ENCODE data around the gene TLCD1.
"Not testable (repeated sequence)": the region's sequence is repeated elsewhere in the genome, so short reads cannot be mapped to it uniquely, and the experiment has no call there.

Gene TLCD1

DNA sequence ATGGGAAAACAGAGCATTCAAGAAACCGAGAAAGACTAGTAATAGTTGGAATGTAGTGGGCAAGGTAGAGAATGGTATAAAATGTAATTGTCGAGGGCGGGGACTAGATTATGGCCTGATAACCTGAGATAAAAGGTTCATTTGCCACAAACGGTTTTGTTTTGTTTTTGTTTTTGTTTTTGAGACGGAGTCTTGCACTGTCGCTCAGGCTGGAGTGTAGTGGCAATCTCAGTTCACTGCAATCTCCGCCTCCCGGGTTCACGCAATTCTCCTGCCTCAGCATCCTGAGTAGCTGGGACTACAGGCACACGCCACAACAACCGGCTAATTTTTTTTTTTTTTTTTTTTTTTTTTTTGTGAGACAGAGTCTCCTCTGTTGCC lies 3.9 kb upstream of the TLCD1 start:
- no peak for DNase-seq (ENCODE audit: low read depth, low spot score)

DNA sequence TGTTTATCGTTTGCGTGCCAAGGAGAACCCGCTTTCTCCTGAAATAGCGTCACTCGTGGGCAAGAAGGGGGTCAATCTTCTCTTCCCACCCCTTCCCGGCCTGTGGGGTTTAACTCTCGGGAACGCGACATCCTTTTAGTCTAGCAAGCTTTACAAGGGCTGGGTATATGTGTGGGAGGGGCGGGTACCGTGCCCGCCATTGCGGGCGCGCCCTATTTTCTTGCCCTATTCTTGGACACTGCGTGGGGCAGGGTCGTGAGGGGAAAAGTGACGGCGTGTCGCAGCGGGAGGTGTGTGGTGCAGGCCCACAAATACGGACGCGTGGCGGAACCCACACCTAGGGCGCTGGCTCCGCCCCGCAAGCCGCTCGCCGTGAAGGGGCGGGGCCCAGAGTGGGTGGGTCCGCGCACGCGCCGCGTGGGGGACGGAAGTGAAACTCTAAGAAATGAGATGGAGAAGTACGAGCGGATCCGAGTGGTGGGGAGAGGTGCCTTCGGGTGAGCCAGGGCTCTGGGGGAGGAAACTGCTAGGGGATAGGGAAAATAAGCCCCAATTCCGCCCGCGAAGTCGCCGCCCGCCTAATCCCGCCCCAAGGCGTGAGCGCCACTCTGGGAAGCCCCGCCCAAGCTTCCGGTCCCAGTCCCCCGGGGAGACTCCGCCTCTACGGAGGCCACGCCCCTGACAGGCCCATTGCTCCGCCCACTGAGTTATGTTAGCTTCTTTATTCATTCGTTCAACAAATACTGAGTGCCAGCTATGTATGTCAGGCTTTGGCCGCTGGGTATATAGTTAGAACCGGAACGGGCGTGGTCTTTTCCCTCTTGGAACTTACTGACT lies 2.5 kb upstream of the TLCD1 start, which contains the start of gene NEK8:
TSS of gene NEK8 (plus strand) at position 425 of the 837 bp plus-strand sequence. CDS start at position 451, 26 bp downstream.
- peak; percentile 95 for DNase-seq (ENCODE audit: low read depth, low spot score)

DNA sequence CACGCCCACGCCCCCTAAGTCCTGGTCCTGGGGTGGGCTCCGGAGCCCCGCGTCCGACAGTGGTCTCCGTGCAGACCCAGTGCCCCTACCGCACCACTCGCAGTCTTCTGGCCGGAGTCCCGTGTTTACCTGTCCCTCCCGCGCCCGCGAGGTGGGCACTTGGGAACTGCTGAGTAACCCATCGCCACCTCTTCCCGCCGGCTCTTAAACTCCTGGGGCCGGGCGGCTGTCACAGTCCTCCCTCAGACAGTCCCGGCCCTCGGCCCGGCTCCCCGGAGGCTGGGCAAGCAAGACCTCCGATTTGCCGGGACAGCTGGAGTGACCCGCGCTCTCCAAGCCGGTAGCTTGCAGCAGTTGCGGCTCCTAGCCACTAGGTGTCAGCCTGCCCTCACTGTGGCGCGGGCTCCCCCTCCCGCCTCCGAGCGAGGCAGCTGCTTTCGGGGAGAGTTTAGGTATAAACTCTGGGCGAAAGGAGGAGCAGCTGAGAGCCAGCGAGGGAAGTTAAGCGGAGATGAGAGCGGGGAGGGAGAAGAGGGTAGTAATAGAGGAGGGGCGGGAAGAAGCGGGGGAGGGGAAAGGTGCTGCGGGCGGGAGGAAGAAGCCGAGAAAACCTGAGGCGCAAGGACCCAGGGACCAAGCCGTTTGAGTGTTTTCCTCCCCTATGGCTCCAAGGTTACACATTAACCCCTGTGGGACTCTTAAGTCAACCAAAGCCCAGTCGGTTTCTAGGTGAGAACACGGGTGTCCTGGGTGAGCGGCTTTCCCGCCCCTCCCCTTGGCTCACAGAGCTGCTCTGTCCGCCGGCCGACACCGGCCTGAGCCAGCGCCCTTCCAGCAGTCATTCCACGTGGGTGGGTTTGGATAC lies 826 bp upstream of the TLCD1 start:
- peak; percentile 78 for DNase-seq (ENCODE audit: low read depth, low spot score)

- DNase-seq (ENCODE audit: low read depth, low spot score): no peak
Observed at GRCh38 chr17:28725660-28726225, 290 bp downstream of the TLCD1 start.

DNA sequence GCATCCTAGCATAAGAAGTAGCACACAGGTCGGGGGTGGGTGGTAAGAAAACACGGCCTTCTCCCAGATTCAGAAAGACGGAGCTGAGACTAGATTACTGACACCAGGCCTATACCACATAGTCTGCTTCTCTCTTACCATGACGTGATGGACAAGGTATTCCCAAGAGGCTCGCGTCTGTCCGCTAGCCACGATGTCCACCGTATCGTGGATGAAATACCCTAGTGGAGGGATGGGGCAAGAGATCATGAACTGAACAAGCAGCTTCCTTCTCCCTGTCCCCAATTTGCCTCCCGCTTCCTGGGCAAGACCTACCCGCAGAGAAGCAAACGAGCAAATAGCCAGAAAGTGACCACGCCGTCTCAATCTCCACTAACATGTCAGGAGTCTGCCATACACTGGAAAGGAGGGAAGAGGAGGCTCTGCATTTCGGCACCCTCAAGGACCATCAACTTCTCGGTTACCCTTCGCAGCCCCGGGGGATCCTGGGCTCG lies 820 bp downstream of the TLCD1 start:
- no peak for DNase-seq (ENCODE audit: low read depth, low spot score)

DNA sequence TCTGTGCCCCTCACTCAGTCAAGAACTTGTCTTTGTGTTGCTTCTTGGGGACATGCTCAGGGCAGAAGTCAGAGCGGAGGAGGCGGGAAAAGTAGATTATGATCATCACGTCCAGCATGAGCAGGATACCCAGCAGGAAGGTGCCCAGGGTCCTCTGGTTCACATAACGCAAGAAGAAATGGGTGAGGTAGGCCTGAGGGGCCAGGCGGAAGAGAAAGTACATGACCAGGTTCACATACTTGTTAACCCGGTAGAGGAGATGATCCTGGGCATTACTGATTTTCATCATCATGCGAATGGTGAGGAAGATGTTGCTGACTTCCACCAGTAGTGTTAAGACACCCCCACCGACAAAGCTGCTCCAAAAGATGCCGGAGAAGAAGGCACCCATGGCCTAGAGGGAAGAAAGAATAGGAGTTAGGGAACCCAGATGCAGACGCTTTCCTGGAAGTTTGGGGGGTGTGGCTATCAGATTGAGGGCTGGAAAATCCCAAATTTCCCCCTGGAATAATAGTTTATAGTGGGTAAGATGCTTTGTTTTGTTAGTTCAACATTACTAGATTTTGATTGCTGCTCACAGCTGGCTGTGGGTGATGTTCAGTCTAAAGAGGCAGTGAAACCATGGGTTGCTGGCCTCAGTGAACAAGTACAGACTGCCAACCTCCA lies 1.4 kb downstream of the TLCD1 start:
- DNase-seq (ENCODE audit: low read depth, low spot score): no peak

DNA sequence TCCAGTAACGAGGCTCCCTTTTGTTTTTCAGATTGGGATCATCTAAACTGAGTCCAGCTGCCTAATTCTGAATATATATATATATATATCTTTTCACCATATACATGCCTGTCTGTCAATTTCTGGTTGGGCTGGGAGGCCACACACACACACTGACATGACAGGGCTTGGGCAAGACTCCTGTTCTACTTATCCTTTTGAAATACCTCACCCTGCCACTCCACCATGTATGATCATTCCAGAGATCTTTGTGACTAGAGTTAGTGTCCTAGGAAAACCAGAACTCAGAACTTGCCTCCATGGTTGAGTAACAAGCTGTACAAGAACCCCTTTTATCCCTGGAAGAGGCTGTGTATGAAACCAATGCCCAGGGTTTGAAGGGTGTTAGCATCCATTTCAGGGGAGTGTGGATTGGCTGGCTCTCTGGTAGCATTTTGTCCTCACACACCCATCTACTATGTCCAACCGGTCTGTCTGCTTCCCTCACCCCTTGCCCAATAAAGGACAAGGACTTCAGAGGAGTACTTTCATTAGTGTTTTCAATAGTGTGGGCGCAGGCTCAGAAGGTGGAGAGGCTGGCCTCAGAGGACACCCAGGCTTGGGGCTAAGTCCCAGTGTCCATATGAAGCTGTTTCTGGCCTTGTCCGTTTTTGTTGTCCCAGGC lies 2.1 kb downstream of the TLCD1 start:
- not testable (repeated sequence) for DNase-seq (ENCODE audit: low read depth, low spot score)

- no peak for DNase-seq (ENCODE audit: low read depth, low spot score)
Observed at GRCh38 chr17:28723159-28723835, 2.7 kb downstream of the TLCD1 start.

DNA sequence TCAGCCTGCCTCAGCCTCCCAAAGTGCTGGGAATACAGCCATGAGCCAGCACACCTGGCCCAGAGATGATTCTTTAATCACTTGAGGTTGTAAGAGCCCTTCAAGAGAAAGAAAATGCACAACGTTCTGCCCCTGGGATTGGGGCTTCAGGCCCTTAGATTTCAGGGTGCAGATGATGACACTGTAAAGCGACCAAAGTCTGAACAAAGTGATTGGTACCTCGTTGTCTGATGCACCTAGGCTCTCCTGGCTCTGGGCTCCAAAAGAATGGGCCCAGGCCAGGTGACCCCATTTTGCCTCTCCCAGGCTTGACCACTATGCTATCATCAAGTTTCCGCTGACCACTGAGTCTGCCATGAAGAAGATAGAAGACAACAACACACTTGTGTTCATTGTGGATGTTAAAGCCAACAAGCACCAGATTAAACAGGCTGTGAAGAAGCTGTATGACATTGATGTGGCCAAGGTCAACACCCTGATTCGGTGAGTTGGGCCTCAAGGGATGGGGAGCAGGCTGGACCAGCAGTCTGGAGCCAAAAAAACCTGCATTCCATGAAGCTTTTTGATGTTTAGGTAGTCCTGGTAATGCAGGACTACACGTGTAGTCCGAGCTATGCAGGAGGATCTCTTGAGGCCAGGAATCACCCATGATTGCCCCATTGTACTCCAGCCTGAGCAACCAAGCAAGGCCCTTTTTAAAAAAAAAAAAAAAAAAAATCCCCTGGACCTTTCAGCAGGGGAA lies 3.4 kb downstream of the TLCD1 start:
- DNase-seq (ENCODE audit: low read depth, low spot score): no peak

DNA sequence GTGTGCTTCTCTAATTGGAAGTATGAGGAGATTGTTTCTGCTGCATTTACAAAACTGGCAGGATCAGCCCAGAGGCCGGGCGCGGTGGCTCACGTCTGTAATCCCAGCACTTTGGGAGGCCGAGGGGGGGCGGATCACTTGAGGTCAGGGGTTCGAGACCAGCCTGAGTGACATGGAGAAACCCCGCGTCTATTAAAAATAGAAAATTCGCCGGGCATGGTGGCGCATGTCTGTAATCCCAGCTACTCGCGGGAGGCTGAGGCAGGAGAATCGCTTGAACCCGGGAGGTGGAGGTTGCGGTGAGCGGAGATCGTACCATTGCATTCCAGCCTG lies 5.1 kb downstream of the TLCD1 start:
- not testable (repeated sequence) for DNase-seq (ENCODE audit: low read depth, low spot score)

DNA sequence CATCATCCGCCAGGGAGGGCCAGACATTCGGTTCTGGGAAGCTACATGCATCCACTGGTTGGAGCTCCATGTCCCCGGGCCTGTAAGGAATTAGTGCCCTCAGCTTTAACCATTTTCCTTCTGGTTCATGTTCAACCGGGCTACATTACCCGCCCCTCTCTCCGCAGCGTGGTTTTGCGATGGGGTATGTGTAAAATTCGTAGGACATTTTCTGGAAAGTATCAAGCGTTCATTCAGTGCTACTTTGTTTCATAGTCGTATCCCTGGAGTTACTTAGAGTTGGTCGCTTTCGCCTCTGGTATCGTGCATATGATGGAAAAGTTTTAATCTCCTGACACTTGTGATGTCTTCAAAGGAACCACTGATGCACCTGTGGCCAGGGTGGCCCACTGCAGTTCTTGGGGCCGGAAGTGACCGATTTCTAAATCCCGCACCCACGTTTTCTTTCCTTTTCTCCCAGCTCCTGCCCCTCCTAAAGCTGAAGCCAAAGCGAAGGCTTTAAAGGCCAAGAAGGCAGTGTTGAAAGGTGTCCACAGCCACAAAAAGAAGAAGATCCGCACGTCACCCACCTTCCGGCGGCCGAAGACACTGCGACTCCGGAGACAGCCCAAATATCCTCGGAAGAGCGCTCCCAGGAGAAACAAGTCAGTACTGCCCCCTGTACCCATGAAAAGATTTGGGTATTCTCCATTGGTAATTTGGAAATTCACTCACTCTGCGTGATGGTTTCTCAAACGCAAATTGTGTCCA lies 5.6 kb downstream of the TLCD1 start:
- DNase-seq (ENCODE audit: low read depth, low spot score): no peak

DNA sequence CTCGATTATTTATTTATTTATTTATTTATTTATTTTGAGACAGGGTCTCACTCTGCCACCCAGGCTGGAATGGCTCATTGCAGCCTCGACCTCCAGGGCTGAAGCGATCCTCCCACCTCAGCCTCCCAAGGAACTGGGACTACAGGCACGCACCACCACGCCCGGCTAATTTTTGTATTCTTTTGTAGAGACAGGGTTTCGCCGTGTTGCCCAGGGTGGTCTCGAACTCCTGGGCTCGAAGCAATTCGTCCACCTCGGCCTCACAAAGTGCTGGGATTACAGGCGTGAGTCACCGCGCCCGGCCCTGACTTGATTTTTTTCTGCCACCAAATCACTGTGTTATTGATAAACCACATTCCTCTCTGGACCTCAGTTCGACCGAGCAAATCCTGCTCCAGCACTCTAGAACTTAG lies 7.0 kb downstream of the TLCD1 start:
- DNase-seq (ENCODE audit: low read depth, low spot score): no peak

DNA sequence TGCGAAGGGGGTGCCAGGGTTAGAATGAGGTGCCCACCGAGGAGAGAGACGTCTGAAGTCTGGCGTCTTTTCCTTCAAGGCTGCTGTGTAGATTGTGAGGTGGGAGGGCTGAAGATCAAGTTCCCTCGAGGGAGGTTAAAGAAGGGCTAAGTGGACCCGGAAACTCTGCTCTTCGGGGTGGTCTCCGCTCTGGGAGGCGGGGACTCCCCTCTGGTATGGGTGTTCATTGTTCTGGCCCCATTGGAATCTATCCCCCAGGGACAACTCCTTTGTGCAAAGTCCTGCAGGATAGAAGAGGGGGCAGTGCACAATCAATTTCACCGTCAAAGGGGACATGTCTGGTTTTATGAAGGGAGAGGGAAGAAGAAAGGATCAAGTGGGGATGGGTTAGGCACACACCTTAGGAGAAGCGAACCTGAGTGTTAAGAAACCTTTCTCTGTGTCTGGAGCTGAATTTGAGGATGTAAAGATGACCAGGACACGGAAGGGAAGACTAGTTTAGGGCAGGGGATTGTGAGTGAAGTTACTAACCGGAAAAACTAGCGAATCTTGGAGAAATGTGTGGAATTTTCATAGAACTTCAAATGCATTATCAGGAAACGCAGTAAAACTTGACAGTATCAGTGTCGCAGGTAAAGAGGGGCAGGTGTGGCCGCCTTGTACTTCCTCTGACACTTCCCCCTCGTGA lies 7.6 kb downstream of the TLCD1 start:
- no peak for DNase-seq (ENCODE audit: low read depth, low spot score)

GRCh38 chr17:28717578-28718332 lies 8.3 kb downstream of the TLCD1 start, which contains the start of gene RAB34:
Gene RAB34, minus strand, starts transcription at chr17:28717868. Its CDS starts 602 bp downstream, at chr17:28717266.
- DNase-seq (ENCODE audit: low read depth, low spot score): no peak

DNA sequence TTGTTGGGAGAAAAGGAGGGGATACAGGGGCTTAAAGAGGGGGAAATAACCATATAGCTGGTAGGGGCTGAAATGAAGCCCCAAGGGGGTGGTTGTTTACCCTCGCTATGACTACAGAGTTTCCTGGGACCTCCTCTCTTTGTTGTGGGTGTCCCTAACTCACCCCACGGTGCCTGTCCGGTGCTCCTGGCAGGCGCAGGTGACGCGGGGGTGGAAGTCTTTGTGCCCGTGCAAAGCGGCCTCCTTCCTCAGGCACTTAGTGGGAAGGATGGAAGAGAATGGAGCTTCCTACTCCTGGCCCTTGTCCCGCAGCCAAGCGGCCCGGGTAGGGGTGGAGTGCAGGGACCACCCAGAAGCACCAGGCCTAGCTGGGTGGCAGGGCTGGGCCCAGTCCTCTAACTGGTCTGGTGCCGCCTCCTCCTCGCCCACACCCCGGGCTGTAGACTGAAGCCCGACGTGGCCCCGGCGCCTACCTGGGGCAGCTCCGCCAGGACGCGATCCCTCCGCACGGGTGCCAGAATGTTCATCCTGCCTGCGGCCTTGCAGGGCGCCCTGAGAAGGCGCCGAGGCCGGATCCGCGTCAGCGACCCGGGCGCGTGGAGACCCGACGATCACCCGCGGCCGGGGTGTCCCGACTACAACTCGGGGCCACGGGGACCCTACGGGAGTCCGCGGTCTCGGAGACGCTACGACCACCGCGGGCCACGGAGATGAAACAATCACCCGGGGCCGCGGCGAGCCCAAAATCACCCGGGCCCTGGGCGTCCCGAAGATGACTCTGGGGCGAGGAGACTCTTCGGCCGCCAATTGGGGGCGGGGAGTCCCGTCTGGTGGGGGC lies 9.1 kb downstream of the TLCD1 start:
- DNase-seq (ENCODE audit: low read depth, low spot score): no peak

DNA sequence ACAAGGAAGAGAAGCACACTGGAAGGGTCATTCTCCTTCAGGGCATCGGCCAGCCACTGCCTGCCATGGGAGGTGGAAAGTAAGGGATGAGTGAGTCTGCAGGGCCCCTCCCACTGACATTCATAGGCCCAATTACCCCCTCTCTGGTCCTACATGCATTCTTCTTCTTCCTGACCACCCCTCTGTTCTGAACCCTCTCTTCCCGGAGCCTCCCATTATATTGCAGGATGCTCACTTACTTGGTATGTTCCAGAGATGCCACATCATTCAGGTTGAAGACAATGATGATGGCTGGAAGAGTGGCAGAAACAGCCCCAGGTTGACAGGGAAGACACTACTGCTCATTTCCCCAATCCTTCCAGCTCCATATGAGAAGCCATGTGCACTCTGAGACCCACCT lies 10.8 kb downstream of the TLCD1 start:
- no peak for DNase-seq (ENCODE audit: low read depth, low spot score)

DNA sequence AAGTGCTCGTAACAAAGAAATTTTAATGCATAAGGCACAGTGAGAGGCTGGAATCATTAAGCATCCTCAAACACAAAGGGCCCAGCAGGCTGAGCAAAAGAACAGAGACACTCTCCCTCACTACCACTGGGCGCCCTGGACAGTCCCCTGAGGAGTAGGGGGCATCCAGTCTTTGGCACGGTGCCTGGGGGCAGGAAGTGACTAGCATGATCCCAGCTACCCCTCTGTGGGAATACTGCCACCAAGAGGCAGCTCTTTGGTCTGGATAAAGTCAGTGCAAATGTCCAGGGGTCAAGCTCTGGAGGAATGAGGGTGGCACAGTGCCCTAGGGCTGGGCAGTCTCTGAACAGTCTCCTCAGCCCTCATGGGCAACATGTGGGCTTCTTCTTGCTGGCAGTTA lies 11.8 kb downstream of the TLCD1 start:
- DNase-seq (ENCODE audit: low read depth, low spot score): no peak
